ENCODE data around the gene KRTAP21-3. TPM values are rescaled to one million over a fixed set of nuclear protein-coding genes. Genes with fewer than 3 reads are reported as not detected.

Gene KRTAP21-3
- total and polyA plus RNA-seq, 7 donors = not detected

DNA sequence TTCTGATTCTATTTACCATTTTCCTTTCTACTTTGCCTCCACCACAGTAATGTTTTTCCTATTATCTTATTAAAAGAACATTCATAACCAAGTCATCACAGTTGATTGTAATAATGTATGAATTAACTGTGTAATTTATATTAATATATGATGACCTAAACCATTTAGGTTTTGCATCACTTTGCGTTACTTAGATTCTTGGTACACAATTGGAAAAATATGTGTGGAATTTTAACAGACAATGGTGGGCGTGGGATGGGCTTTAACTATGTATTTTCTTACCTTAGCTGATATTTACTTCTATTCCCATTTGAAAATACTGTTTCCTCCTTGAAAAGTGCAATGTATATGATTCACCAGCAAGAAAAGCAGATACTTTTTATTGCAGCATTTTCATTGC, 3.6 kb downstream of the KRTAP21-3 start:
- no peaks in the 10 kb centered on the region for H3K36me3 ChIP-seq (ENCODE audit: insufficient read depth in 1 of 2, low read depth in 1 of 2)
- WGBS, 3 donors = 78 to 85% (median 78%) methylated on average over 2 of the region's 2 CpGs
- intact Hi-C loops (cut with DNase I) = no loop called here
- DNase-seq (no peak), ATAC-seq (no peak)
- H3K4me1 ChIP-seq = no peaks in the 10 kb centered on the region
- TF ChIP-seq, protein P1, sequence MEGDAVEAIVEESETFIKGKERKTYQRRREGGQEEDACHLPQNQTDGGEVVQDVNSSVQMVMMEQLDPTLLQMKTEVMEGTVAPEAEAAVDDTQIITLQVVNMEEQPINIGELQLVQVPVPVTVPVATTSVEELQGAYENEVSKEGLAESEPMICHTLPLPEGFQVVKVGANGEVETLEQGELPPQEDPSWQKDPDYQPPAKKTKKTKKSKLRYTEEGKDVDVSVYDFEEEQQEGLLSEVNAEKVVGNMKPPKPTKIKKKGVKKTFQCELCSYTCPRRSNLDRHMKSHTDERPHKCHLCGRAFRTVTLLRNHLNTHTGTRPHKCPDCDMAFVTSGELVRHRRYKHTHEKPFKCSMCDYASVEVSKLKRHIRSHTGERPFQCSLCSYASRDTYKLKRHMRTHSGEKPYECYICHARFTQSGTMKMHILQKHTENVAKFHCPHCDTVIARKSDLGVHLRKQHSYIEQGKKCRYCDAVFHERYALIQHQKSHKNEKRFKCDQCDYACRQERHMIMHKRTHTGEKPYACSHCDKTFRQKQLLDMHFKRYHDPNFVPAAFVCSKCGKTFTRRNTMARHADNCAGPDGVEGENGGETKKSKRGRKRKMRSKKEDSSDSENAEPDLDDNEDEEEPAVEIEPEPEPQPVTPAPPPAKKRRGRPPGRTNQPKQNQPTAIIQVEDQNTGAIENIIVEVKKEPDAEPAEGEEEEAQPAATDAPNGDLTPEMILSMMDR (IDR thresholded peaks at IDR 0.05) = no peak
- no peaks in the 10 kb centered on the region for H3K27me3 ChIP-seq (ENCODE audit: insufficient read depth in 3 of 3, low read length in 2 of 3)
- H3K27ac ChIP-seq = no peak overlapping the region
- H3K9me3 ChIP-seq = peaks cover 10% of the 10 kb centered on the region
- no peak overlapping the region for H3K4me3 ChIP-seq

DNA sequence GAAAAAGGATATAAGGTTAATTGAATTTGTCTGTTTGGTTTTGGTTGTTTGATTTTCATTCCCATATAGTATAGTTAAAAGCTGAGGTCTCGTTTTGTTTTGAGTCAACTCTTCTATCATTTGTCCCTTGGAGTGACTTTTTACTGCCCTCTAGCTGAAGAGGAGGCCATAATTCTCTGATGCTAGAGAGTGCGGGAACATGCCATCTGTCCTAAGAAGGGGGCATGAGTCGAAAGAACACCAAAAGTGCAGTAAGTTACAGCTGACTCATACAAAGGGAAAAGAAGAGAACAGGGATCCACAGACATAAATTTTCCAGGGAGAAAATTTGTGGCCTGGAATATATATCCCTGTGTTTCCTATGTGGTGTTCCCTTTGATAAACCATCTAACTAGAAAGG, 4.1 kb downstream of the KRTAP21-3 start:
- no peak overlapping the region for H3K27ac ChIP-seq

GRCh38 chr21:30713766-30714165, 4.8 kb downstream of the KRTAP21-3 start:
- Histone ChIP-seq H3K9me3 (peaks cover 10% of the 10 kb centered on the region), H3K4me1 (no peaks in the 10 kb centered on the region), H3K4me3 (no peak overlapping the region), H3K27me3 (ENCODE audit: insufficient read depth in 3 of 3, low read length in 2 of 3) (no peaks in the 10 kb centered on the region), H3K27ac (no peak overlapping the region), H3K36me3 (ENCODE audit: insufficient read depth in 1 of 2, low read depth in 1 of 2) (no peaks in the 10 kb centered on the region)
- ATAC-seq = no peak
- WGBS, 3 donors = 84 to 86% (median 86%) methylated on average over 3 of the region's 3 CpGs
- DNase-seq = no peak
- TF ChIP-seq, protein P1 (IDR thresholded peaks at IDR 0.05) = no peak
- intact Hi-C loops (cut with DNase I) = no loop called here

More for the DNA sequence above, 4.1 kb downstream of the KRTAP21-3 start:
- Histone ChIP-seq H3K27me3 (ENCODE audit: insufficient read depth in 3 of 3, low read length in 2 of 3) (no peaks in the 10 kb centered on the region), H3K36me3 (ENCODE audit: insufficient read depth in 1 of 2, low read depth in 1 of 2) (no peaks in the 10 kb centered on the region), H3K9me3 (peaks cover 10% of the 10 kb centered on the region), H3K4me1 (no peaks in the 10 kb centered on the region), H3K4me3 (no peak overlapping the region)
- intact Hi-C loops (cut with DNase I) = no loop called here
- WGBS, 3 donors = 48 to 65% (median 56%) methylated on average over 3 of the region's 3 CpGs
- TF ChIP-seq, protein P1 (IDR thresholded peaks at IDR 0.05) = no peak
- DNase-seq = no peak
- ATAC-seq = no peak

GRCh38 chr21:30710499-30710898, 8.1 kb downstream of the KRTAP21-3 start:
- H3K27ac ChIP-seq = no peak overlapping the region
- intact Hi-C loops (cut with DNase I) = no loop called here

GRCh38 chr21:30707409-30707808, 11.2 kb downstream of the KRTAP21-3 start:
- Histone ChIP-seq H3K9me3 (peaks cover 4% of the 10 kb centered on the region), H3K27ac (no peak overlapping the region), H3K27me3 (ENCODE audit: insufficient read depth in 3 of 3, low read length in 2 of 3) (no peaks in the 10 kb centered on the region), H3K4me3 (no peak overlapping the region), H3K36me3 (ENCODE audit: insufficient read depth in 1 of 2, low read depth in 1 of 2) (no peaks in the 10 kb centered on the region), H3K4me1 (no peaks in the 10 kb centered on the region)
- intact Hi-C loops (cut with DNase I) = no loop called here
- TF ChIP-seq, protein P1 (IDR thresholded peaks at IDR 0.05) = no peak
- ATAC-seq (no peak), DNase-seq (no peak)

More at GRCh38 chr21:30710499-30710898, 8.1 kb downstream of the KRTAP21-3 start:
- Histone ChIP-seq H3K4me1 (no peaks in the 10 kb centered on the region), H3K4me3 (no peak overlapping the region), H3K9me3 (peaks cover 10% of the 10 kb centered on the region), H3K27me3 (ENCODE audit: insufficient read depth in 3 of 3, low read length in 2 of 3) (no peaks in the 10 kb centered on the region), H3K36me3 (ENCODE audit: insufficient read depth in 1 of 2, low read depth in 1 of 2) (no peaks in the 10 kb centered on the region)
- 22 to 31% (median 29%) methylated on average over 3 of the region's 3 CpGs for WGBS, 3 donors
- no peak for ATAC-seq
- TF ChIP-seq, protein P1 (IDR thresholded peaks at IDR 0.05) = no peak
- DNase-seq = no peak
